Measurements from ENCODE around the gene YY1AP1.
A peak's percentile ranks its signal among the peaks of the same experiment; 100 is the strongest.
"Not testable (repeated sequence)": the region's sequence is repeated elsewhere in the genome, so short reads cannot be mapped to it uniquely, and the experiment has no call there.

YY1AP1 gene

GRCh38 chr1:155649676-155650075, 38.9 kb downstream of the YY1AP1 start:
- Histone ChIP-seq H3K4me3 (ENCODE audit: insufficient read depth, low read depth, low read length, poor library complexity, severe bottlenecking) (no peak overlapping the region), H3K4me1 (ENCODE audit: control insufficient read depth, insufficient read depth, low read length, poor library complexity, severe bottlenecking) (no peaks in the 10 kb centered on the region), H3K27ac (ENCODE audit: insufficient read depth, low read length, poor library complexity, severe bottlenecking) (no peak overlapping the region)

GRCh38 chr1:155648207-155649147, 40.1 kb downstream of the YY1AP1 start:
- Histone ChIP-seq H3K27ac (ENCODE audit: insufficient read depth, low read length, poor library complexity, severe bottlenecking) (no peak overlapping the region), H3K4me3 (ENCODE audit: insufficient read depth, low read depth, low read length, poor library complexity, severe bottlenecking) (no peak overlapping the region), H3K4me1 (ENCODE audit: control insufficient read depth, insufficient read depth, low read length, poor library complexity, severe bottlenecking) (no peaks in the 10 kb centered on the region), H3K9me3 (ENCODE audit: control insufficient read depth, low read length) (no peaks in the 10 kb centered on the region), H3K27me3 (replicated peaks; ENCODE audit: control insufficient read depth, insufficient read depth, low read length, poor library complexity, severe bottlenecking) (no peaks in the 10 kb centered on the region), H3K36me3 (ENCODE audit: control insufficient read depth, insufficient read depth, low read length) (no peaks in the 10 kb centered on the region)
- DNase-seq: no peak

More at GRCh38 chr1:155649676-155650075, 38.9 kb downstream of the YY1AP1 start:
- Histone ChIP-seq H3K36me3 (ENCODE audit: control insufficient read depth, insufficient read depth, low read length) (no peaks in the 10 kb centered on the region), H3K27me3 (replicated peaks; ENCODE audit: control insufficient read depth, insufficient read depth, low read length, poor library complexity, severe bottlenecking) (no peaks in the 10 kb centered on the region), H3K9me3 (ENCODE audit: control insufficient read depth, low read length) (no peaks in the 10 kb centered on the region)
- DNase-seq: no peak

- H3K27ac ChIP-seq (ENCODE audit: insufficient read depth, low read length, poor library complexity, severe bottlenecking): no peak overlapping the region
- H3K4me1 ChIP-seq (ENCODE audit: control insufficient read depth, insufficient read depth, low read length, poor library complexity, severe bottlenecking): no peaks in the 10 kb centered on the region
- H3K9me3 ChIP-seq (ENCODE audit: control insufficient read depth, low read length): peaks cover 5% of the 10 kb centered on the region
- H3K36me3 ChIP-seq (ENCODE audit: control insufficient read depth, insufficient read depth, low read length): no peaks in the 10 kb centered on the region
- no peak for DNase-seq
- no peaks in the 10 kb centered on the region for H3K27me3 ChIP-seq (replicated peaks; ENCODE audit: control insufficient read depth, insufficient read depth, low read length, poor library complexity, severe bottlenecking)
- H3K4me3 ChIP-seq (ENCODE audit: insufficient read depth, low read depth, low read length, poor library complexity, severe bottlenecking): no peak overlapping the region
Observed at GRCh38 chr1:155646307-155646706, 42.3 kb downstream of the YY1AP1 start.

GRCh38 chr1:155645648-155646047, 42.9 kb downstream of the YY1AP1 start:
- no peaks in the 10 kb centered on the region for H3K36me3 ChIP-seq (ENCODE audit: control insufficient read depth, insufficient read depth, low read length)
- no peak overlapping the region for H3K27ac ChIP-seq (ENCODE audit: insufficient read depth, low read length, poor library complexity, severe bottlenecking)

GRCh38 chr1:155645034-155645598, 43.5 kb downstream of the YY1AP1 start:
- H3K4me1 ChIP-seq (ENCODE audit: control insufficient read depth, insufficient read depth, low read length, poor library complexity, severe bottlenecking): no peaks in the 10 kb centered on the region
- no peak overlapping the region for H3K4me3 ChIP-seq (ENCODE audit: insufficient read depth, low read depth, low read length, poor library complexity, severe bottlenecking)
- H3K36me3 ChIP-seq (ENCODE audit: control insufficient read depth, insufficient read depth, low read length): no peaks in the 10 kb centered on the region
- H3K9me3 ChIP-seq (ENCODE audit: control insufficient read depth, low read length): peaks cover 5% of the 10 kb centered on the region
- no peaks in the 10 kb centered on the region for H3K27me3 ChIP-seq (replicated peaks; ENCODE audit: control insufficient read depth, insufficient read depth, low read length, poor library complexity, severe bottlenecking)
- no peak for DNase-seq
- H3K27ac ChIP-seq (ENCODE audit: insufficient read depth, low read length, poor library complexity, severe bottlenecking): no peak overlapping the region

More at GRCh38 chr1:155645648-155646047, 42.9 kb downstream of the YY1AP1 start:
- H3K27me3 ChIP-seq (replicated peaks; ENCODE audit: control insufficient read depth, insufficient read depth, low read length, poor library complexity, severe bottlenecking): no peaks in the 10 kb centered on the region
- peaks cover 5% of the 10 kb centered on the region for H3K9me3 ChIP-seq (ENCODE audit: control insufficient read depth, low read length)
- DNase-seq: no peak
- no peaks in the 10 kb centered on the region for H3K4me1 ChIP-seq (ENCODE audit: control insufficient read depth, insufficient read depth, low read length, poor library complexity, severe bottlenecking)
- no peak overlapping the region for H3K4me3 ChIP-seq (ENCODE audit: insufficient read depth, low read depth, low read length, poor library complexity, severe bottlenecking)

- Histone ChIP-seq H3K4me1 (ENCODE audit: control insufficient read depth, insufficient read depth, low read length, poor library complexity, severe bottlenecking) (no peaks in the 10 kb centered on the region), H3K27ac (ENCODE audit: insufficient read depth, low read length, poor library complexity, severe bottlenecking) (no peak overlapping the region), H3K36me3 (ENCODE audit: control insufficient read depth, insufficient read depth, low read length) (no peaks in the 10 kb centered on the region), H3K27me3 (replicated peaks; ENCODE audit: control insufficient read depth, insufficient read depth, low read length, poor library complexity, severe bottlenecking) (no peaks in the 10 kb centered on the region), H3K4me3 (ENCODE audit: insufficient read depth, low read depth, low read length, poor library complexity, severe bottlenecking) (no peak overlapping the region), H3K9me3 (ENCODE audit: control insufficient read depth, low read length) (peaks cover 5% of the 10 kb centered on the region)
- no peak for DNase-seq
Observed at GRCh38 chr1:155643230-155643629, 45.3 kb downstream of the YY1AP1 start.

GRCh38 chr1:155642559-155643180, 45.9 kb downstream of the YY1AP1 start:
- not testable (repeated sequence) for H3K4me1 ChIP-seq (ENCODE audit: control insufficient read depth, insufficient read depth, low read length, poor library complexity, severe bottlenecking); H3K36me3 ChIP-seq (ENCODE audit: control insufficient read depth, insufficient read depth, low read length); DNase-seq; H3K9me3 ChIP-seq (ENCODE audit: control insufficient read depth, low read length); H3K27ac ChIP-seq (ENCODE audit: insufficient read depth, low read length, poor library complexity, severe bottlenecking); H3K27me3 ChIP-seq (replicated peaks; ENCODE audit: control insufficient read depth, insufficient read depth, low read length, poor library complexity, severe bottlenecking); H3K4me3 ChIP-seq (ENCODE audit: insufficient read depth, low read depth, low read length, poor library complexity, severe bottlenecking)

GRCh38 chr1:155640367-155640766, 48.2 kb downstream of the YY1AP1 start:
- Histone ChIP-seq H3K36me3 (ENCODE audit: control insufficient read depth, insufficient read depth, low read length) (no peaks in the 10 kb centered on the region), H3K4me3 (ENCODE audit: insufficient read depth, low read depth, low read length, poor library complexity, severe bottlenecking) (no peak overlapping the region), H3K27ac (ENCODE audit: insufficient read depth, low read length, poor library complexity, severe bottlenecking) (no peak overlapping the region), H3K4me1 (ENCODE audit: control insufficient read depth, insufficient read depth, low read length, poor library complexity, severe bottlenecking) (peaks cover 6% of the 10 kb centered on the region), H3K9me3 (ENCODE audit: control insufficient read depth, low read length) (peaks cover 5% of the 10 kb centered on the region), H3K27me3 (replicated peaks; ENCODE audit: control insufficient read depth, insufficient read depth, low read length, poor library complexity, severe bottlenecking) (no peaks in the 10 kb centered on the region)
- no peak for DNase-seq

GRCh38 chr1:155636397-155637153, 52.0 kb downstream of the YY1AP1 start:
- H3K27ac ChIP-seq (ENCODE audit: insufficient read depth, low read length, poor library complexity, severe bottlenecking): no peak overlapping the region
- no peaks in the 10 kb centered on the region for H3K36me3 ChIP-seq (ENCODE audit: control insufficient read depth, insufficient read depth, low read length)
- peak overlapping the region; percentile 62 for H3K4me3 ChIP-seq (ENCODE audit: insufficient read depth, low read depth, low read length, poor library complexity, severe bottlenecking)
- no peak for DNase-seq
- H3K9me3 ChIP-seq (ENCODE audit: control insufficient read depth, low read length): no peaks in the 10 kb centered on the region
- H3K27me3 ChIP-seq (replicated peaks; ENCODE audit: control insufficient read depth, insufficient read depth, low read length, poor library complexity, severe bottlenecking): no peaks in the 10 kb centered on the region
- peaks cover 6% of the 10 kb centered on the region for H3K4me1 ChIP-seq (ENCODE audit: control insufficient read depth, insufficient read depth, low read length, poor library complexity, severe bottlenecking)

Data from effector memory CD4-positive, alpha-beta T cell (primary cell).